IMR-90 (cell line): ENCODE results near the gene AMOTL2. TPM values are rescaled to one million over a fixed set of nuclear protein-coding genes. Genes with fewer than 3 reads are reported as not detected.

ENCODE experiments used
- ATAC-seq: fragments of 200-7000 bp; cut with Tn5 transposase; 2 replicates; pipeline ENCODE4 v1.9.1; 2020; ENCODE audit warnings: low read depth, mild to moderate bottlenecking, moderate library complexity
- BruUV-seq: library from RNA; stranded (reverse); fragments of 400-500 nt; replicated peaks from 2 replicates; lab custom pipeline; 2021; lab: Mats Ljungman, UMichigan
- CTCF ChIA-PET: fragments of 300-600 bp; formaldehyde crosslinking; extraction: SDS; loops from one replicate; lab custom pipeline; 2021; ENCODE audit warnings: antibody characterized with exemption; lab: Yijun Ruan, JAX
- POLR2A ChIA-PET: fragments of 300-600 bp; sonication (Branson Sonifier 250); formaldehyde crosslinking; loops from one replicate; lab custom pipeline; 2022; ENCODE audit warnings: antibody characterized with exemption; ENCODE audit not compliant: unreplicated experiment; lab: Charles Lee
- DNase-seq: peaks from one replicate; pipeline ENCODE4 v3.0.0; 2013
- H2AFZ ChIP-seq: replicated peaks from 2 replicates; pipeline ENCODE3; 2013; ENCODE audit warnings: low read length, mild to moderate bottlenecking; ENCODE audit not compliant: poor library complexity
- H2AK5ac ChIP-seq: 2 replicates; pipeline ENCODE4 v1.6.1; 2013; ENCODE audit warnings: low read depth, low read length, inconsistent platforms
- H2AK9ac ChIP-seq: replicated peaks from 2 replicates; pipeline ENCODE3; 2013; ENCODE audit warnings: mild to moderate bottlenecking, low read depth, low read length, moderate library complexity; ENCODE audit not compliant: poor library complexity
- H2BK120ac ChIP-seq: 2 replicates; pipeline ENCODE4 v1.6.1; 2013; ENCODE audit warnings: low read depth, low read length, inconsistent platforms
- H2BK15ac ChIP-seq: 3 replicates; pipeline ENCODE4 v1.6.1; 2013; ENCODE audit warnings: low read depth, low read length, inconsistent platforms
- H2BK20ac ChIP-seq: 2 replicates; pipeline ENCODE4 v1.6.1; 2013; ENCODE audit warnings: low read depth, mild to moderate bottlenecking, inconsistent platforms, low read length, moderate library complexity
- H2BK5ac ChIP-seq: 2 replicates; pipeline ENCODE4 v1.6.1; 2013; ENCODE audit warnings: mild to moderate bottlenecking, low read depth, low read length, inconsistent platforms; ENCODE audit not compliant: poor library complexity, severe bottlenecking
- H3K14ac ChIP-seq: replicated peaks from 2 replicates; pipeline ENCODE4 v1.6.1; 2013; ENCODE audit warnings: low read depth, low read length, inconsistent platforms
- H3K18ac ChIP-seq: 2 replicates; pipeline ENCODE4 v1.6.1; 2013; ENCODE audit warnings: low read depth, low read length, control low read depth
- H3K23ac ChIP-seq: 2 replicates; pipeline ENCODE4 v1.6.1; 2013; ENCODE audit warnings: low read depth, low read length, inconsistent platforms
- H3K27ac ChIP-seq: 2 replicates; pipeline ENCODE4 v1.5.1; 2013; ENCODE audit warnings: mild to moderate bottlenecking, control low read depth, low read length; ENCODE audit not compliant: insufficient read depth
- H3K27me3 ChIP-seq: 2 replicates; pipeline ENCODE4 v1.6.1; 2013; ENCODE audit warnings: low read length; ENCODE audit not compliant: control insufficient read depth, insufficient read depth
- H3K36me3 ChIP-seq: 2 replicates; pipeline ENCODE4 v1.6.1; 2013; ENCODE audit warnings: low read length, mixed read lengths; ENCODE audit not compliant: control insufficient read depth, insufficient read depth
- H3K4ac ChIP-seq: 2 replicates; pipeline ENCODE4 v1.6.1; 2013; ENCODE audit warnings: low read depth, low read length, inconsistent platforms
- H3K4me1 ChIP-seq: 2 replicates; pipeline ENCODE4 v1.6.1; 2013; ENCODE audit warnings: low read length, mixed read lengths; ENCODE audit not compliant: control insufficient read depth, insufficient read depth
- H3K4me2 ChIP-seq: 2 replicates; pipeline ENCODE4 v1.6.1; 2013; ENCODE audit warnings: low read depth, mild to moderate bottlenecking, control low read depth, low read length, moderate library complexity
- H3K4me3 ChIP-seq: 2 replicates; pipeline ENCODE4 v1.5.1; 2013; ENCODE audit warnings: low read depth, mild to moderate bottlenecking, control low read depth, low read length, moderate library complexity; ENCODE audit not compliant: insufficient read depth
- H3K56ac ChIP-seq: 2 replicates; pipeline ENCODE4 v1.6.1; 2013; ENCODE audit warnings: low read length, inconsistent platforms; ENCODE audit not compliant: insufficient read depth; ENCODE audit errors: extremely low read depth
- H3K79me1 ChIP-seq, 2 experiments: 2 replicates each; pipeline ENCODE4 v1.6.1; 2013; ENCODE audit warnings: low read length in 2 of 2, inconsistent platforms in 1 of 2, low read depth in 1 of 2
- H3K9ac ChIP-seq: 2 replicates; pipeline ENCODE4 v1.6.1; 2013; ENCODE audit warnings: low read depth, low read length, control low read depth
- H3K9me1 ChIP-seq: 2 replicates; pipeline ENCODE4 v1.6.1; 2013; ENCODE audit warnings: low read length, inconsistent platforms; ENCODE audit not compliant: insufficient read depth
- H3K9me3 ChIP-seq: 2 replicates; pipeline ENCODE4 v1.6.1; 2013; ENCODE audit warnings: low read length; ENCODE audit not compliant: control insufficient read depth, insufficient read depth
- H4K20me1 ChIP-seq: 2 replicates; pipeline ENCODE4 v1.6.1; 2013; ENCODE audit warnings: low read length, inconsistent platforms; ENCODE audit not compliant: insufficient read depth
- H4K5ac ChIP-seq: 2 replicates; pipeline ENCODE4 v1.6.1; 2013; ENCODE audit warnings: mild to moderate bottlenecking, low read depth, low read length, control low read depth
- H4K8ac ChIP-seq, 2 experiments: 2 replicates each; pipeline ENCODE4 v1.6.1; 2013; ENCODE audit warnings: low read depth in 2 of 2, low read length in 2 of 2, control low read depth in 1 of 2, inconsistent platforms in 1 of 2
- H4K91ac ChIP-seq: 2 replicates; pipeline ENCODE4 v1.6.1; 2013; ENCODE audit warnings: low read depth, low read length, inconsistent platforms; ENCODE audit not compliant: insufficient read depth
- CHD1 ChIP-seq: IDR thresholded peaks from 2 replicates; pipeline ENCODE4 v1.6.1; 2012; ENCODE audit warnings: low read depth, low read length, improper control_type of control experiment
- MAZ ChIP-seq: IDR thresholded peaks from 2 replicates; pipeline ENCODE4 v1.6.1; 2012; ENCODE audit warnings: low read depth, mild to moderate bottlenecking, low read length, improper control_type of control experiment, moderate library complexity, borderline replicate concordance
- MXI1 ChIP-seq: IDR thresholded peaks from 2 replicates; pipeline ENCODE4 v1.6.1; 2012; ENCODE audit warnings: low read depth, mild to moderate bottlenecking, low read length, moderate library complexity, borderline replicate concordance
- NFE2L2 ChIP-seq: fragments of 150-350 bp; IDR thresholded peaks from 2 replicates; pipeline ENCODE4 v1.6.1; 2016; ENCODE audit warnings: low read depth, mild to moderate bottlenecking, low read length
- RAD21 ChIP-seq: IDR thresholded peaks from 2 replicates; pipeline ENCODE4 v1.6.1; 2012; ENCODE audit warnings: low read length, improper control_type of control experiment
- RCOR1 ChIP-seq: IDR thresholded peaks from 2 replicates; pipeline ENCODE4 v1.6.1; 2012; ENCODE audit warnings: mild to moderate bottlenecking, low read length, improper control_type of control experiment; ENCODE audit not compliant: insufficient replicate concordance
- USF2 ChIP-seq: fragments of 150-350 bp; IDR thresholded peaks from 2 replicates; pipeline ENCODE4 v1.6.1; 2017; ENCODE audit warnings: mild to moderate bottlenecking, antibody characterized with exemption, low read length, low read depth
- WGBS, 2 experiments: methylation state at CpG; one replicate each; pipeline versions ENCODE4 v1.1.5 to v1.1.7; 2013; ENCODE audit warnings: missing lambda C conversion rate in 2 of 2; ENCODE audit not compliant: insufficient read length in 1 of 2; ENCODE audit errors: extremely low coverage in 2 of 2; 5-methylcytosine and 5-hydroxymethylcytosine counted together
- dilution Hi-C: fragments of 300-500 bp; cut with HindIII; formaldehyde crosslinking; loops from one replicate; pipeline ENCODE4 v1.14.3; 2018; ENCODE audit warnings: low sequenced_read_pairs; ENCODE audit not compliant: unreplicated experiment
- in situ Hi-C: fragments of 300-500 bp; cut with MboI; formaldehyde crosslinking; loops from 3 replicates; pipeline ENCODE4 v1.14.3; 2019; ENCODE audit warnings: low sequenced_read_pairs, inconsistent platforms, mixed read lengths
- intact Hi-C: fragments of 100-400 bp; cut with micrococcal nuclease; formaldehyde crosslinking; loops from 2 replicates; pipeline ENCODE4 v1.10.0; 2022
- polyA plus RNA-seq, 3 experiments: library from polyadenylated mRNA; depleted of rRNA; stranded (reverse); fragments of >200 nt; gene quantifications; 2 replicates each; pipeline ENCODE4 v1.2.3, GENCODE V29; 2012; ENCODE audit warnings: low replicate concordance in 1 of 3
- total RNA-seq: library from RNA; depleted of rRNA; stranded (reverse); fragments of >200 nt; gene quantifications from 2 replicates; pipeline ENCODE4 v1.2.3, GENCODE V29; 2012

AMOTL2 gene
- total and polyA plus RNA-seq, 2 of the 4 experiments (the other 2 are of a cell fraction) = 162 to 176 TPM

- intact Hi-C loops (no loop called here), dilution Hi-C loops (no loop called here), in situ Hi-C loops (no loop called here)
- no peak overlapping the region for H3K27ac ChIP-seq
- H3K14ac ChIP-seq = no peak overlapping the region
- no peak overlapping the region for H2AK5ac ChIP-seq
- H3K4ac ChIP-seq = no peak overlapping the region
- no CpG with 5 or more reads among the region's 1 CpG for WGBS, 2 experiments
- H3K79me1 ChIP-seq = no peaks in the 10 kb centered on the region
- ChIA-PET POLR2A (no interaction called here), CTCF (no interaction called here)
- no peaks in the 10 kb centered on the region for H3K36me3 ChIP-seq
- H3K9me3 ChIP-seq = peaks cover 5% of the 10 kb centered on the region
- no peaks in the 10 kb centered on the region for H4K20me1 ChIP-seq
- no peak overlapping the region for H3K56ac ChIP-seq
- no peak overlapping the region for H2BK15ac ChIP-seq
- no peak overlapping the region for H2BK20ac ChIP-seq
- no peaks in the 10 kb centered on the region for H3K9me1 ChIP-seq
- no peak overlapping the region for H2AK9ac ChIP-seq
- H2BK120ac ChIP-seq = no peak overlapping the region
- no peak overlapping the region for H3K9ac ChIP-seq
- no peak overlapping the region for H4K8ac ChIP-seq
- no TSS peak for BruUV-seq
- no peak for ATAC-seq
- H3K18ac ChIP-seq = no peak overlapping the region
- peaks cover 3% of the 10 kb centered on the region; the same call in 1 of the 2 replicates for H3K4me1 ChIP-seq
- H2BK5ac ChIP-seq = no peak overlapping the region
- H3K27me3 ChIP-seq = no peaks in the 10 kb centered on the region; the same call in 1 of the 2 replicates
- TF ChIP-seq USF2 = no peak
- TF ChIP-seq MAZ = no peak
- no peak for TF ChIP-seq RCOR1
- no peak for TF ChIP-seq CHD1
- TF ChIP-seq RAD21 = no peak
- TF ChIP-seq MXI1 = no peak
- no peak for TF ChIP-seq NFE2L2
- no peak overlapping the region for H4K5ac ChIP-seq
- no peak overlapping the region for H4K91ac ChIP-seq
- no peak for DNase-seq
- H3K4me2 ChIP-seq = no peak overlapping the region
- no peak overlapping the region for H3K4me3 ChIP-seq
- H2AFZ ChIP-seq = no peak overlapping the region
- no peak overlapping the region for H3K23ac ChIP-seq
Observed at GRCh38 chr3:134389865-134390264, 15.6 kb upstream of the AMOTL2 start.
